OCI-LY3 (cell line): Measurements from ENCODE around the gene SPATA6.
"Not testable (repeated sequence)": the region's sequence is repeated elsewhere in the genome, so short reads cannot be mapped to it uniquely, and the experiment has no call there.

Experiments
- EZH2phosphoT487 ChIP-seq: fragments of 200-600 bp; shearing (Covaris generic); IDR thresholded peaks from 2 replicates; pipeline ENCODE4 v1.6.1; 2018; ENCODE audit warnings: antibody characterized with exemption, mixed run types, low read depth
- TF ChIP-seq, protein P1 (sequence below): fragments of 200-600, 300-600 bp; sonication (generic); IDR thresholded peaks from 2 replicates; pipeline ENCODE4 v1.5.1; 2014; ENCODE audit warnings: antibody characterized with exemption, low read length, low read depth

GRCh38 chr1:48444186-48444585 lies 27.8 kb downstream of the SPATA6 start:
- TF ChIP-seq, protein P1, sequence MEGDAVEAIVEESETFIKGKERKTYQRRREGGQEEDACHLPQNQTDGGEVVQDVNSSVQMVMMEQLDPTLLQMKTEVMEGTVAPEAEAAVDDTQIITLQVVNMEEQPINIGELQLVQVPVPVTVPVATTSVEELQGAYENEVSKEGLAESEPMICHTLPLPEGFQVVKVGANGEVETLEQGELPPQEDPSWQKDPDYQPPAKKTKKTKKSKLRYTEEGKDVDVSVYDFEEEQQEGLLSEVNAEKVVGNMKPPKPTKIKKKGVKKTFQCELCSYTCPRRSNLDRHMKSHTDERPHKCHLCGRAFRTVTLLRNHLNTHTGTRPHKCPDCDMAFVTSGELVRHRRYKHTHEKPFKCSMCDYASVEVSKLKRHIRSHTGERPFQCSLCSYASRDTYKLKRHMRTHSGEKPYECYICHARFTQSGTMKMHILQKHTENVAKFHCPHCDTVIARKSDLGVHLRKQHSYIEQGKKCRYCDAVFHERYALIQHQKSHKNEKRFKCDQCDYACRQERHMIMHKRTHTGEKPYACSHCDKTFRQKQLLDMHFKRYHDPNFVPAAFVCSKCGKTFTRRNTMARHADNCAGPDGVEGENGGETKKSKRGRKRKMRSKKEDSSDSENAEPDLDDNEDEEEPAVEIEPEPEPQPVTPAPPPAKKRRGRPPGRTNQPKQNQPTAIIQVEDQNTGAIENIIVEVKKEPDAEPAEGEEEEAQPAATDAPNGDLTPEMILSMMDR = not testable (repeated sequence)
- not testable (repeated sequence) for TF ChIP-seq EZH2phosphoT487
